OCI-LY3 (cell line): ENCODE data around the gene ZCCHC18.

Source experiments
- EZH2phosphoT487 ChIP-seq: fragments of 200-600 bp; shearing (Covaris generic); IDR thresholded peaks from 2 replicates; pipeline ENCODE4 v1.6.1; 2018; ENCODE audit warnings: antibody characterized with exemption, mixed run types, low read depth
- TF ChIP-seq, protein P1 (sequence below): fragments of 200-600, 300-600 bp; sonication (generic); IDR thresholded peaks from 2 replicates; pipeline ENCODE4 v1.5.1; 2014; ENCODE audit warnings: antibody characterized with exemption, low read length, low read depth

GRCh38 chrX:104126856-104127255 lies 14.5 kb downstream of the ZCCHC18 start:
- TF ChIP-seq, protein P1, sequence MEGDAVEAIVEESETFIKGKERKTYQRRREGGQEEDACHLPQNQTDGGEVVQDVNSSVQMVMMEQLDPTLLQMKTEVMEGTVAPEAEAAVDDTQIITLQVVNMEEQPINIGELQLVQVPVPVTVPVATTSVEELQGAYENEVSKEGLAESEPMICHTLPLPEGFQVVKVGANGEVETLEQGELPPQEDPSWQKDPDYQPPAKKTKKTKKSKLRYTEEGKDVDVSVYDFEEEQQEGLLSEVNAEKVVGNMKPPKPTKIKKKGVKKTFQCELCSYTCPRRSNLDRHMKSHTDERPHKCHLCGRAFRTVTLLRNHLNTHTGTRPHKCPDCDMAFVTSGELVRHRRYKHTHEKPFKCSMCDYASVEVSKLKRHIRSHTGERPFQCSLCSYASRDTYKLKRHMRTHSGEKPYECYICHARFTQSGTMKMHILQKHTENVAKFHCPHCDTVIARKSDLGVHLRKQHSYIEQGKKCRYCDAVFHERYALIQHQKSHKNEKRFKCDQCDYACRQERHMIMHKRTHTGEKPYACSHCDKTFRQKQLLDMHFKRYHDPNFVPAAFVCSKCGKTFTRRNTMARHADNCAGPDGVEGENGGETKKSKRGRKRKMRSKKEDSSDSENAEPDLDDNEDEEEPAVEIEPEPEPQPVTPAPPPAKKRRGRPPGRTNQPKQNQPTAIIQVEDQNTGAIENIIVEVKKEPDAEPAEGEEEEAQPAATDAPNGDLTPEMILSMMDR = no peak
- no peak for TF ChIP-seq EZH2phosphoT487
